GM12878 (cell line): ENCODE measurements around the gene MYO7A. TPM values are rescaled to one million over a fixed set of nuclear protein-coding genes. Genes with fewer than 3 reads are reported as not detected.

Source experiments
- ATAC-seq: fragments of 200-7000 bp; cut with Tn5 transposase; 3 replicates; pipeline ENCODE4 v1.9.1; 2020; ENCODE audit warnings: mild to moderate bottlenecking, moderate library complexity
- BruUV-seq: library from RNA; stranded (reverse); fragments of 400-500 nt; replicated peaks from 2 replicates; lab custom pipeline; 2021; lab: Mats Ljungman, UMichigan
- CTCF ChIA-PET: fragments of 300-600 bp; sonication (Branson Sonifier 250); formaldehyde crosslinking; extraction: SDS; loops from one replicate; lab custom pipeline; 2021; ENCODE audit warnings: inconsistent platforms; lab: Yijun Ruan, JAX
- POLR2A ChIA-PET: fragments of 350-600 bp; formaldehyde crosslinking; extraction: SDS; loops from one replicate; lab custom pipeline; 2021; ENCODE audit warnings: inconsistent platforms; lab: Charles Lee
- RAD21 ChIA-PET: fragments of 300-600 bp; sonication (Branson Sonifier 250); formaldehyde crosslinking; loops from one replicate; lab custom pipeline; 2023; ENCODE audit warnings: antibody characterized with exemption; ENCODE audit not compliant: unreplicated experiment; lab: Charles Lee
- SMC1A ChIA-PET: fragments of 300-600 bp; sonication (Branson Sonifier 250); formaldehyde crosslinking; loops from one replicate; lab custom pipeline; 2023; ENCODE audit not compliant: unreplicated experiment, uncharacterized antibody; lab: Charles Lee
- DNase-seq: peaks from one replicate; pipeline ENCODE4 v3.0.0-alpha.2; 2011; ENCODE audit warnings: low read depth, low spot score
- FAIRE-seq: peaks from 3 replicates; lab custom pipeline; 2011; peaks lifted over from hg19 to GRCh38; lab: Jason Lieb, UNC
- H2AFZ ChIP-seq: 2 replicates; pipeline ENCODE4 v1.6.0; 2011; ENCODE audit warnings: low read depth, low read length, control low read depth; ENCODE audit not compliant: control insufficient read depth
- H3K27ac ChIP-seq: 2 replicates; pipeline ENCODE4 v1.5.1; 2011; ENCODE audit warnings: control low read depth; ENCODE audit not compliant: control insufficient read depth, insufficient read depth
- H3K27me3 ChIP-seq, 2 experiments: replicated peaks in 1 of 2; 2 replicates each; pipeline versions ENCODE4 v1.6.0 to v1.6.1; 2011; ENCODE audit warnings: low read length in 1 of 2; ENCODE audit not compliant: control insufficient read depth in 2 of 2, insufficient read depth in 2 of 2
- H3K36me3 ChIP-seq, 2 experiments: 2 replicates each; pipeline ENCODE4 v1.5.1; 2011; ENCODE audit warnings: low read length in 1 of 2; ENCODE audit not compliant: control insufficient read depth in 2 of 2, insufficient read depth in 2 of 2
- H3K4me1 ChIP-seq: 2 replicates; pipeline ENCODE4 v1.6.1; 2011; ENCODE audit warnings: mild to moderate bottlenecking, low read length, moderate library complexity, mixed read lengths; ENCODE audit not compliant: control insufficient read depth, insufficient read depth
- H3K4me2 ChIP-seq: 2 replicates; pipeline ENCODE4 v1.6.0; 2011; ENCODE audit warnings: control low read depth; ENCODE audit not compliant: control insufficient read depth, insufficient read depth
- H3K4me3 ChIP-seq: fragments of 200-600 bp; sonication (generic); 2 replicates; pipeline ENCODE4 v1.5.1; 2016
- H3K79me2 ChIP-seq: 2 replicates; pipeline ENCODE4 v1.6.0; 2011; ENCODE audit warnings: low read length; ENCODE audit not compliant: control insufficient read depth, insufficient read depth
- H3K9ac ChIP-seq: 2 replicates; pipeline ENCODE4 v1.8.0; 2011; ENCODE audit warnings: low read length, control low read depth, mixed read lengths; ENCODE audit not compliant: control insufficient read depth, insufficient read depth
- H3K9me3 ChIP-seq: replicated peaks from 3 replicates; pipeline ENCODE4 v1.5.1; 2011; ENCODE audit warnings: mild to moderate bottlenecking, low read length; ENCODE audit not compliant: control insufficient read depth, insufficient read depth
- H4K20me1 ChIP-seq: 2 replicates; pipeline ENCODE4 v1.6.0; 2011; ENCODE audit not compliant: control insufficient read depth, insufficient read depth
- BHLHE40 ChIP-seq, 2 experiments: fragments of 450-650 bp in 1 of 2; IDR thresholded peaks; 2 replicates each; pipeline ENCODE4 v1.6.1; 2011 to 2017; ENCODE audit warnings: low read depth in 2 of 2, borderline replicate concordance in 1 of 2, improper control_type of control experiment in 1 of 2, low read length in 1 of 2, mild to moderate bottlenecking in 1 of 2
- CREB1 ChIP-seq: IDR thresholded peaks from 2 replicates; pipeline ENCODE4 v1.6.1; 2012; ENCODE audit warnings: low read depth, mild to moderate bottlenecking, inconsistent platforms
- CTCF ChIP-seq, 3 experiments: IDR thresholded peaks in 2 of 3; conservative IDR thresholded peaks in 1 of 3; 2 replicates each; pipeline ENCODE4 v1.5.1; 2011; ENCODE audit warnings: low read depth in 3 of 3, low read length in 3 of 3, mild to moderate bottlenecking in 3 of 3, control low read depth in 2 of 3, moderate library complexity in 2 of 3, inconsistent platforms in 1 of 3, mixed read lengths in 1 of 3; ENCODE audit not compliant: control insufficient read depth in 2 of 3, insufficient read depth in 1 of 3; ENCODE audit errors: extremely low read depth in 1 of 3
- DPF2 ChIP-seq: fragments of 450-650 bp; IDR thresholded peaks from 2 replicates; pipeline ENCODE4 v1.6.1; 2017; ENCODE audit warnings: mild to moderate bottlenecking
- NR2C1 ChIP-seq: fragments of 450-650 bp; IDR thresholded peaks from 2 replicates; pipeline ENCODE4 v1.6.1; 2017; ENCODE audit warnings: antibody characterized with exemption, mild to moderate bottlenecking, moderate library complexity
- PAX5 ChIP-seq: IDR thresholded peaks from 2 replicates; pipeline ENCODE4 v1.6.1; 2011; ENCODE audit warnings: low read depth, low read length, borderline replicate concordance
- PML ChIP-seq: IDR thresholded peaks from 2 replicates; pipeline ENCODE4 v1.6.1; 2012; ENCODE audit warnings: low read length, inconsistent platforms
- WGBS: methylation state at CpG from one replicate; pipeline ENCODE4 v1.1.6; 2016; ENCODE audit warnings: low lambda C conversion rate; ENCODE audit not compliant: insufficient replicate concordance, insufficient coverage; ENCODE audit errors: missing lambda C conversion rate; 5-methylcytosine and 5-hydroxymethylcytosine counted together
- in situ Hi-C: fragments of 300-500 bp; cut with MboI; formaldehyde crosslinking; loops from 9 replicates; pipeline ENCODE4 v1.14.3; 2018; ENCODE audit warnings: mixed read lengths
- intact Hi-C: fragments of 100-400 bp; cut with micrococcal nuclease; formaldehyde crosslinking; loops from one replicate; pipeline ENCODE4 v1.14.2; 2022; ENCODE audit not compliant: unreplicated experiment
- polyA plus RNA-seq, 11 experiments: library from polyadenylated mRNA; depleted of rRNA in 4 of 11; unstranded in 6 of 11; stranded (reverse) in 5 of 11; fragments of >200 nt; fragmentation: Nextera tagmentation in 4 of 11; fragmentation: Illumina TruSeq in 1 of 11; extraction: Ambion mirVana in 4 of 11; extraction: Trizol in 1 of 11; gene quantifications; 1 replicate in 1 of 11; 2 replicates in 10 of 11; pipeline versions ENCODE4 v1.2.1 to v1.2.3, GENCODE V29; 2011 to 2016; ENCODE audit warnings: inconsistent platforms in 2 of 11, missing spikeins in 2 of 11, low read depth in 1 of 11
- total RNA-seq, 4 experiments: library from RNA; depleted of rRNA in 3 of 4; stranded (reverse); fragments of >200 nt in 3 of 4; fragmentation: Illumina TruSeq in 1 of 4; extraction: Trizol in 1 of 4; gene quantifications; 2 replicates each; pipeline versions ENCODE4 v1.2.1 to v1.2.3, GENCODE V29; 2013 to 2021

The MYO7A gene
- total and polyA plus RNA-seq, 10 of the 15 experiments (the other 5 are each of a cell fraction or from before 2014, with no cell fraction given): 0.01 to 0.21 (median 0.04) TPM; not detected in 6

- ChIA-PET POLR2A (no interaction called here), RAD21 (no interaction called here), CTCF (interaction anchor here (1.2 to 3.5 kb wide), 4 partner anchors 11 to 420 kb away, joined by 3 to 40 read pairs (median 5); no protein-coding TSS in a partner anchor), SMC1A (no interaction called here)
- no peaks in the 10 kb centered on the region for H3K27me3 ChIP-seq
- no peaks in the 10 kb centered on the region for H4K20me1 ChIP-seq
- in situ Hi-C loops: loop anchor here (5.0 kb wide), 1 partner anchor 355 kb away; no protein-coding TSS in a partner anchor
- FAIRE-seq (no peak), ATAC-seq (no peak), DNase-seq (no peak)
- BruUV-seq: no TSS peak
- H3K9me3 ChIP-seq: no peaks in the 10 kb centered on the region
- no peaks in the 10 kb centered on the region for H3K79me2 ChIP-seq
- no peaks in the 10 kb centered on the region for H3K4me1 ChIP-seq
- no peak overlapping the region for H3K4me3 ChIP-seq
- intact Hi-C loops: loop anchor here (2.0 kb wide), 1 partner anchor 351 kb away; no protein-coding TSS in a partner anchor
- H3K36me3 ChIP-seq: no peaks in the 10 kb centered on the region
- no peak for TF ChIP-seq PAX5
- no peak overlapping the region for H3K9ac ChIP-seq
- no peak overlapping the region for H2AFZ ChIP-seq
- no peak overlapping the region for H3K4me2 ChIP-seq
- 50% methylated on average over 14 of the region's 14 CpGs for WGBS
- no peak overlapping the region for H3K27ac ChIP-seq
Measured at GRCh38 chr11:77197626-77198320, 69.7 kb downstream of the MYO7A start.

DNA sequence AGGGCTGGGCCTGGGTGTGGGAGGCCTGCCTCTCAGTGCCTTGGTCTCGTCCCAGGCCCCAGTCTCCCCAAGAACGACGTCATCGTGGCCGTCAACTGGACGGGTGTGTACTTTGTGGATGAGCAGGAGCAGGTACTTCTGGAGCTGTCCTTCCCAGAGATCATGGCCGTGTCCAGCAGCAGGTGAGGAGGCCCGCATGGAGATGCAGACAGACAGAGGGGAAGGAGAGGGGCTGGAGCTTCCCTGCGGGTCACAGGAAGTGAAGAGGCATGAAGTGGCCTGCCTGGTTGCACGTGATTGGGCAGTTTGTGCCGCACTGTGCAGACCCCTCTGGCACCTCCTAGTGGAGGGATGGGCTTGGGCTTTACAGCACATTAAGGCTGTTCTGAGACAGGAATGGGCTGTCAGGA lies 70.4 kb downstream of the MYO7A start:
- SMC1A ChIA-PET: interaction anchor here (0.8 kb wide), 1 partner anchor 350 kb away, joined by 4 read pairs; no protein-coding TSS in a partner anchor
- Histone ChIP-seq H4K20me1 (no peaks in the 10 kb centered on the region), H3K27ac (no peak overlapping the region), H3K9me3 (no peaks in the 10 kb centered on the region), H3K4me2 (no peak overlapping the region), H3K4me1 (no peaks in the 10 kb centered on the region), H3K27me3 (no peaks in the 10 kb centered on the region), H3K9ac (no peak overlapping the region), H2AFZ (peak overlapping the region; percentile 24; the same call in 1 of the 2 replicates), H3K36me3 (no peaks in the 10 kb centered on the region), H3K79me2 (no peaks in the 10 kb centered on the region), H3K4me3 (no peak overlapping the region)
- FAIRE-seq (no peak), DNase-seq (no peak), ATAC-seq (peak; percentile 83)
- RAD21 ChIA-PET: no interaction called here
- TF ChIP-seq CTCF (IDR thresholded peaks at IDR 0.05 in 2 of 3, conservative IDR thresholded peaks at IDR 0.05 in 1 of 3; ENCODE audit: control insufficient read depth in 2 of 3, extremely low read depth in 1 of 3, insufficient read depth in 1 of 3, low read depth in 3 of 3, low read length in 3 of 3): peak in 2 of 3 experiments; percentile 45 to 51; a peak in 3 of 6 replicates
- peak; percentile 24 to 63; a peak in 3 of 4 replicates for TF ChIP-seq BHLHE40 (IDR thresholded peaks at IDR 0.05; ENCODE audit: borderline replicate concordance in 1 of 2, low read depth in 2 of 2, low read length in 1 of 2)
- TF ChIP-seq PML: no peak
- TF ChIP-seq DPF2: no peak
- TF ChIP-seq NR2C1: no peak
- TF ChIP-seq CREB1: no peak
- in situ Hi-C loops (loop anchor here (5.0 kb wide), 1 partner anchor 354 kb away; no protein-coding TSS in a partner anchor), intact Hi-C loops (loop anchor here (2.0 kb wide), 1 partner anchor 350 kb away; no protein-coding TSS in a partner anchor)
- 43% methylated on average over 11 of the region's 11 CpGs for WGBS
- BruUV-seq: no TSS peak
- POLR2A ChIA-PET: no interaction called here
- CTCF ChIA-PET: interaction anchor here (1.2 to 1.3 kb wide), 3 partner anchors 12 to 420 kb away, joined by 3 to 6 read pairs (median 4); no protein-coding TSS in a partner anchor
